B cell (primary cell): ENCODE data around the gene NTNG1.

Experiments
- CTCF ChIP-seq: fragments of 200-600 bp; IDR thresholded peaks from one replicate; pipeline ENCODE4 v1.8.0; 2022; ENCODE audit warnings: antibody characterized with exemption, mild to moderate bottlenecking
- EZH2 ChIP-seq: IDR thresholded peaks from 2 replicates; pipeline ENCODE4 v1.6.1; 2012; ENCODE audit warnings: borderline replicate concordance, low read depth, mild to moderate bottlenecking, moderate library complexity, low read length; ENCODE audit not compliant: insufficient read depth, poor library complexity, severe bottlenecking

GRCh38 chr1:107273515-107273914, 132.7 kb downstream of the NTNG1 start:
- TF ChIP-seq CTCF, result no peak
- no peak for TF ChIP-seq EZH2
